Activated T-cell treated with anti-CD3 and anti-CD28 coated beads for 48 hours (primary cell): ENCODE data around the gene SORBS1.

ENCODE experiments used
- DNase-seq: peaks from one replicate; pipeline ENCODE4 v3.0.0-alpha.2; 2020; ENCODE audit warnings: low read depth

The SORBS1 gene

DNA sequence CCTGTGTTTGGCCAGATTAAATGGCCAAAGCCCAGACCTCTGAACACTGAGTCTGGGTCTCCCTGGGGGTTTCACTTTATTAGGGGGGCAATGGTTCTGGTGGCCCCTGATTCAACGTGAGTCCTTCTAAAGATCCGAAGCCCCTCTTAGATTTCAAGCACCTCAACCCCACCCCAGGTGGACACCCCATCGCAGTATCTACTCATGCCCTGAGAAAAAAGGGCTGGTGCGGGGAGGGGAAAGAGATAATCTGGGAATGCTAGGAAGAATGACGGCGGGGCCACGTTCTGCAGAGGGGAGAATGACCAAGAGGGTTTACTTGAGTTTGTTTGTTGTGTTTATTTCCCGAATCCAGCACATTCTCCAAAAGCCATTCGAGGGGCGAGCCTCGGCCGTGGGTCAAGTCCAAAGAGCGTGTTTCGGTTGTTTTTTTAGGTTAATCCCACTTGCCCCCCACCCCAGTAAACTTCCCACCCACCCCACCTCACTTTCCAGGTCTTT is 271.2 kb downstream of the SORBS1 start:
- DNase-seq: no peak

DNA sequence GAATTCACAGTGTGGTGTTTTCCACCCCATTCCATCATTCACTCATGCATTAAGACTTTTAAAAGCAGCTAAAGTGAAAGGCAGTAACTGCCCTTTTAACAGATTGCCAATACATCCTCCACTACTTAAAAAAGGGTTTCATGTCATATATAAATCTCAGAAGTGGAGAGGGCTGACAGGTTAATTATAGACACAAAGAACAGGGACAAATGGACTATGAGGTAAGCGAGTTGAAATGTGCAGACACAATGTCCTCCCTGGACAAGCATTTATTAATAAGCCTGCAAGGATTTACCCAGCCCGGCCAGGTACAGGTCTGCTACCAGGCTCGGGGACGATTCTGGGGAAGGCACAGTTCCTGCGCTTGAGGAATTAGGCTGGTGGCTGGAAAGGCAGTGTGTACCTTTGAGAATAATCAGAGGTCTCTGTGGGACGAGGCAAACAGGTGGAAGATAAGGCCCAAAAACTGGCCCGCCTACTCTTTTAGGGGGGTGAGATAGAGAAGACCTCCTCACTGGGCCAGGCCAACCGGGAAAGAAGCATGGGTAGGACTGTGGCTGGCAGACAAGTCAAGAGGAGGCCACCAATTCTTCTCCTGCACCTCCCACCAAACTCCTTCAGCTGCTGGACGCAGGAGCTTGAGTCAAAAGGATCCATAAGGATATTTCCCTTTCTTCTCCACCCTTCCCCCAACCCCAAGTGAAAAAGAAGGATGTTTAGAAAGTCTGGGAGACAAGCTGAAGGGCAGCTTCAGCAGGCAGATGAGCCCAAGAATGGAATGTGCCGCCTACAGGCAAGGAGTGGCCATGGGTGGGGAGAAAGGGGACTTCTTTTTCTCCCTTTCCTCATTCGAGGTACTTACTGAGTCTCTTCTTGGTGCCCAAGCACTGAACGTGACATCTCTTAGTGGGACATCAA is 271.9 kb downstream of the SORBS1 start:
- no peak for DNase-seq

DNA sequence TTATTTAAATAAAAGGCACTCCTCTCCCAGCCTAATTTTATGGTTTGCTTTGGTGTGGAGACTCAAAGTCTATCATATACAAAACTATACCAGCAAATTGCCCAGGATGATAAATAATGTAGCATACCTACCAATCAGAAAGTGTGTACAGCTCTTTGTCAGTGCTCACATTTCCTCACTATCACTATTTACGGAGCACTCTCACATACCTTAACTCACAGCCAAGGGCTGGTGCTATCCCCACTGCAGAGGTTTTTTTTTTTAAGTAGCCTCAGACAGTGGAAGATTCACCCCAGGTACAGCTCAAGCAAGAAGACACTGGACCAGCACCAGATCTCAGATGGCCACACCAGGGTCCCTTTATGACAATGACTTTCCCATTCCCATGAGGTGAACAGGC is 272.9 kb downstream of the SORBS1 start:
- DNase-seq: no peak

DNA sequence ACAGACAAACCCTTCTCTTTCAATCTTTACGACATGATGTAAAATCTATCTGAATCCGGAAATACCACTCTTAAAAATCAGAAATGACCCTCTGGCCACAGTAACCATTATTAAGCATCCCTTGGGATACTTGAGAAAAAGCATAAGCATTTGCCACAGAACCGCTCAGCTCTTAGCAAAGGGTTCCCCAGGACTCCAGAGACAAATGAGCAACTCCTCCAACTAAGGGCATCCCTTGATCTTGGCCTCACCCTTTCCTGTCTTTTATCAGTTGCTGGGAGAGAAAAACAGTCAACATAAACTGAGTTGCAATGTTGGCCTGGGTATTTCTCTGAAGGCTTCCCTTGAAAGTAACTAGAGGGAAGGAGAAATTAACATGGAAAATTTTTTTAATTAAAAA is 273.9 kb downstream of the SORBS1 start:
- DNase-seq: no peak

DNA sequence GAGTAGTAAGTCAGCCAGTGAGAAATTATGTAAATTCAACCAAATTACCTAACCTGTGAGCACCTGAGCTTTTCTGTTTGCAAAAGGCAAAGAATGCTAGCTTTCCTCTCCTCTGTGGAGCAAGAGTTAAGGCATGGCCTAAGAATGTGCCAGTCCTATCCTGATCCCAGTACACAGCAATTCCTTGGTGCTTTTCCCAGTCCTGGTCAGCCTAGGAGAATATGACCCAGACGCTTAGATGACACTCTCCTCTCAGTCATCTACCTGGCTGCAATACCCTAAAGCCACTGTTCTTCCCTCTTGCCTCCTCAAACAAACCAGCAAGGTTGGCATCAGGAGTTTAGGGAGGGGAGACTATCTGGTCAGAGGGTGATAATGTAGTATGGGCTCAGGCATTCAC is 274.5 kb downstream of the SORBS1 start:
- DNase-seq: no peak

DNA sequence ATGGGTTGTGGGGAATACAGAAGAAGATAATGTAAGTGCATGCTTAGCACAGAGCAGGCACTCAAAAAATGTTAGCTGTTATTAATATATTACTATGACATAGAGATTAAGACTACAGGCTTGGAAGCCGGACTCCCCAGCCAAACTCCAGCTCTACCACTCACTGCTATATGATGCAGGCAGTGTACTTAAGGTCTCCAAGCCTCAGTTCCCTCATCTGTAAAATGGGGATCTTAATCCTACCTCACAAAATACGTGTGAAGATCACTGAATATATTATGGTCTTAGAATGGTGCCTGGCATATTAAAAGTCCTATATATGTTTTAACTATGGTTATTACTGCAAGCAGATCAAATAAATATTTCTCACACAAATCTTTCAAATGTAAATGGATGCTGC is 275.6 kb downstream of the SORBS1 start:
- DNase-seq: no peak

DNA sequence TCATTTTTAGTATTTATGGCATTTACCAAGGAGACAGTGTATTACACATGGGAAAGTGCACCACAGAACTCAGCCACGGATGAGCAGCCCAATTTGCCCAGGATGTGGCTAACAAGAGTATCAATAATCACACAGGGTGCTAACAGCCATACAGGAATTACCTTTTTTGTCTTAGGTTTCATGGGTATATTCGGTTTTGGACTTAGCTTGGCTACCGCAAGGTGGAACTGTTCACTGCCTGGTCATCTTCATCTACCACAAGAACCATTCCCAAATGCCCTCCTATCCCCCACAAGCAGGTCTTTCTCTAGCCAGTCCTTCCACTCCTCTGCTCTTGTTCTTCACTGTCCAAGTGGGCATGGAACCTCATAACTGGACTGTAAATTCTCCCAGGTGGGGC is 276.4 kb downstream of the SORBS1 start:
- DNase-seq: no peak

DNA sequence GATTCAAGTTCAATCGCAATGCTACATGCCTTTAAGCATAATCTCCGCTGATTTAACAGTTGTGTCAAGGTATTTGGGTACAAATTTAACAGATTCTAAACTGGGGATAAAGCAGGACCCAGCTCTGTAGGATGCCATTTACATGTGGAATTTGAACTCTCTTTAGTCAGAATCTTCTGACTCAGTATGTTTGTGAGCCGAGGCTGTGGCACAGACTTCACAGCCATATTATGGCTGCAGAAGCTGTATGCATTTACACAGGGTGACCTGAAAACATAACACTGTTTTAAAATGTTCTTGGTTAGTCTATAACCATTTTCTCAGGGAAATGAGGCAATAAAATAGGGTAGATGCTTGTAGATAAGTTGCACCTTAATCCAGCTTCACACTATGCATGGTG is 279.1 kb downstream of the SORBS1 start:
- no peak for DNase-seq

DNA sequence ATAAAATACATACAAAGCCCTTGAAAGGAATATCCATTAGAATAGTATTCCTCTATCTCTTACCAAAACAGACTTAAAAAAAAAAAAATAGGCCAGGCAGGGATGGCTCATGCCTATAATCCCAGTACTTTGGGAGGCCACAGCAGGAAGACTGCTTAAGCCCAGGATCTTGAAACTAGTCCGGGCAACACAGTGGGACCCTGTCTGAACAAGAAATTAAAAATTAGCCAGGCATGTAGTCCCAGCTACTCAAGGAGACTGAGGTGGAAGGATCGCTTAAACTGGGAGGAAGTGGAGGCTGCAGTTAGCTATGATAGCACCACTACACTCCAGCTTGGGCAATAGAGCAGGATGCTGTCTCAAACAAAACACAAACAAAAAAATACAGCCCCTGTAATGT is 280.0 kb downstream of the SORBS1 start:
- DNase-seq: no peak

DNA sequence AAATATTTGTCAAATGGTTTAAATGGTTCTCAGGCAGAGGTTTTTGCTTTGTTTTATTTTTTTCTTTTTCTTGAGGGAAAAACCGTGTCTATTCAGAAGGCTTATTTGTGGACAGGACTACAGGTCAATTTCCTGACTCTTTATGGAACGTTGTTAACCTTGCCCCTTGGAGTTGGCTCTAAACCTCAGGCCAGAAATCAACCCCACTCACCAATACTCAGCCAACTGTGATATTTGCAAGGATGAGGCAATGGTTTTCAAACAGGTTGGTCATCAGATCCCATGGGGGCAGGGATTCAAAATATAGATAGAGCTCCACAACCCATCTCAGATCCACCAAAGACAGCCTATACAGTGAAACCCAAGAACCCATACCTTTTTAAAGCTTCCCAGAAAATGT is 280.5 kb downstream of the SORBS1 start:
- DNase-seq: no peak

DNA sequence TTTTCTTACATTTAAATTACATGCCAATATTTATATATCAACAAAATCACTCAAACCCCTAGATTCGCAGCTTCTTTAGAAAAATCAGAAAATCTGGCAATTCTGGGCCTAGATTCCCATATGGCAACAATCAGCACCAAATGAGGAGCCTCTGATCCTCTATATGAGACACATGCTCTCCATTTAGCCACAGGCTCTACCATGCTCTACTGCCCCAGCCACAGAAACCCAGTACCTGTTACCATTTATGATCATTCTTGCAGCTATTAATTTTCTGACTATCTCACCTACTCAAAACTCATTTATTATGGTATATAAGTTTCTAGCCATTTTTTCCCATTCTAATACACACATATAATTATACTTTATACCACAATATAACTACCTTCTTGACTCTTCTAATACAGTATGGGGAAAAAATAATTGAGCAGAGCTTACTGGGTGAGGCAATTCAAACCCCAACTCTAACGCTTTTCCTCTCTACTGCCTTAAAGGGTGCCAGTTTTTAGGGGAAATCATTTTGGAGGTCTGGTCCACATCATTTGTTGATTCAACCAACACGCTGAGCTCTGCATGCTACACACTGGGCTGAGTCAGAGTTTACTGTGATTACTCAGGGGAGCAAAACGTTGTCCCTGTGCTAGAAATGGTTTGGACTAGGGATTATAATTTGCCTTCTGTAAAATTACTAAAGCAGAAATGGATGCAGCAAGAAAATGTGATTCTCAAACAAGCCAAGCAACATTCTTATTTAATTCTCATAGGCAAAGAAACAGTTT is 281.9 kb downstream of the SORBS1 start:
- DNase-seq: no peak

DNA sequence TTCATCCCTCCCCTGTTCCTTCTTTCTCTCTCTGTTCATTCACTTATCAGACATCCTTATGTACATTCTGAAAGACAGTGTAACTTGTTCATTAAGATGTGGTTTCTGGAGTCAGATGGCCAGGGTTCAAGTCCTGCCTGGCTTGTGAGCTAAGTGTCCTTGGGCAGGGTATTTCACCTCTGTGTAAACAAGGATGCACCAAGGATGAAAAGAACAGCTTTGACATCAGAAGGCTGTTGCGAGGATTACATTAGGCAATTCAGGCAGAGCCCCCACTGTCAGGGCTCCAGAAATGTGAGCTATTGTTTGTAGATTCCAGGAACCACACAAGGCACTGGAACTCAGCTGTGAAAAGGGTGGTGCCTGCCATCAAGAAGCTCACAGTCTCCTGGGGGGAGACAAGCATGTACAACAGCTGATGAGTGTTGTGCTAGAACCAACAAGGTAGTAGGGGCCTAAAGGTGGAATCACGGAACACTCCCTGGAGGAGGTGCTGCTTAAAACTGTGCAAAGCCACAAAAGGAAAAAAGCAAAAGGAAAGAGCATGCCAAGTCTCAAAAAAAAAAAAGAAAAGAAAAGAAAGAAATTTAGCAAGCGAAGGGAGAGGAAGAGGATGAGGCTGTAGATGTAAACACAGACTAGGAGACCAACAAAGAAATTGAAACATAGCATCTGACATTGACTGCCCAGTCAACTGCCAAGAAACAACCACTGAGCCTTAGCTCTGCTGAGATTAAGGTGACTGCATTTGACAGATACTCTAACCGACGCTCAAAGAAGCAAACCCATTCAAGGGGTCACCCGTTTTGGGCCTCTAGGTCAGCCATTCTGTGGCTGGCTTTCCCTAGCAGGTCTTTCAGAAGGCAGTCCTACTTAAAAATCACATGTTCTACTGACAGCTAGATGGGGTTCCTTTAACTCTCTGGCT is 282.8 kb downstream of the SORBS1 start:
- no peak for DNase-seq

DNA sequence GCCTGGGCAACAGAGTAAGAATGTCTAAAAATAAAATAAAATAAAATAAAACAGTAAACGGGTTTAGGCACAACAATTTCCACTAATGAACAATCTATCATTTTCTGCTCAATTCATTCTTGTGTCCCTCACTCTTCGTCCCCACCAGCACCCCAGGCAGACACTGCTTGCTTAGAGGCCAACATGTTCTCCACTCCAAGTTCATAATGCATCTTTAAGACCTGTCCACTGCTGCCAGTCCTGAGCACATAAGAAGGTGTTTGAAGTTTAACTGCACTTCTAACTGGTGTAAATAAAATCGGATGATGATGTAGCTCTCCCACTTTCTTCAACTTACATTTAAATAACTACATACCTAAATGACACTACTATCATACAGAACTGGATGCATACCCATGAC is 283.6 kb downstream of the SORBS1 start:
- no peak for DNase-seq

DNA sequence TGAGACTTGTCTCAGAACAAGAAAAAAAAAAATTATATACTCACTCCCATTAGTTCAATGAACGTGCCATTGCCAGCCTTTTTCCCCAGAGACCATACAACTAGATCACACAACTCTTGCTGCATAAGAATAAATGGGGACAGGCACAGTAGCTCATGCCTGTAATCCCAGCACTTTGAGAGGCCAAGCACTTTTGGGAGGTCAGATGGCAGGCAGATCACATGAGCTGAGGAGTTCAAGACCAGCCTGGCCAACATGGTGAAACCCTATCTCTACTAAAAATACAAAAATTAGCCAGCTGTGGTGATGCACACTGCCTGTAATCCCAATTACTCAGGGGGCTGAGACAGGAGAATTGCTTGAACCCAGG is 284.0 kb downstream of the SORBS1 start:
- DNase-seq: no peak

DNA sequence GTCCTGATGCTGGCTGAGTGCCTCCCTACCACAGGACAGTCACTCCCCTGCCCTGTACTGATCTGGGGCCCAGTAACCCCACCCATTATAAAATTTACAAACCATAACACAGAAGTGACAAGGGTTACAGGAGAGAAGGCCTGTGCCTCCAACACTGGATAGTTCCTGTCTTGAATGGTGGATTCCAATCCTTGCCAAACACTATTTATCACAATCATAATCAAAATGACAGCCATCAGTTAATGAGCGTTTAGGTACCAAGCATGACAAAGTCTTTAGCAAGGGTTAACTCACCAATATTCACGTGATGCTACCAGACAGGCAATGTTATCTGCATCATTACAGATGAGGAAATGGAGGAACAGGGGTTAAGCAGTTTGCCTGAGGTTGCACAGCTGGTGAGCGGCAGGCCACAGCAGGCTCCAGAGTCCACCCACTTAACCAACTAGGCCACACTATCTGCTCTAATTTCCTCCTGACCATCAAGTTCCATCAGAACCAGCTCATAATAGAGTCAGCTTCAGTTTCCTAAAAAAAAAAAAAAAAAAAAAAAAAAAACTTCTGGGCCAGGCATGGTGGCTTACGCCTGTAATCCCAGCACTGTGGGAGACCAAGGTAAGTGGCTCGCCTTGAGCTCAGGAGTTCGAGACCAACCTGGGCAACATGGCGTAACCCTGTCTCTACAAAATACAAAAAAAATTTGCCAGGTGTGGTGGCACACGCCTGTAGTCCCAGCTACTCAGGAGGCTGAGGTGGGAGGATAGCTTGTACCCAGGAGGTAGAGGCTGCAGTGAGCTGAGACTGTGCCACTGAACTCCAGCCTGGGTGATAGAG is 284.6 kb downstream of the SORBS1 start:
- DNase-seq: no peak

DNA sequence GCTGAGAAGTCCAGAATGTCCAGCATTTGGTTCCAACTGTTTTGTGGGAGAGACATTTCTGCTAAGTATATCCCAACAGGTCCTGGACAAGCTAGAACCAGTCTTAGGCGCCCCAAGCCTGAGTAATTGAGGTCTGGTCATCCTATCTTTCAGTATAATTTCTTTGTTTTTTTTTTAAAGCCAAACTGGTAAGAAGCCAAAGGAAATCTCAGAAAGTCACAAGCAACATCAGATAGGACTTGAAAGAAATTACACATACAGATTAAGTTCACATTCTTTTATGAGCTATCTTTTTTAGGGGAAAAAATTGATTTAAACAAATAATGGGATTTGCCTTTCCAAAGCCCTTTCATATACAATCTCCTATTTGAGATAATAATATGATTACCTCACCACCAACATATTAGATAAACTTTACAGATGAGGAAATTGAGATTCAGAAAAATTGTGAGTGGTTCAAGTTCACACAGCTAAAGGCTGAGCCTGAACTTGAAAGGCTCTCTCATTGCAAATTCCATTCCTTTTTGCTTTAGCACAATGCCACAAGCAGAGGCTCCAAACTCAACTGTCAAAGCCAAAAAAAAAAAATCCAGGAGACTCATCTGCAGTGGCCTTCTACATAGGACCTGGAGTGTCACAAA is 285.3 kb downstream of the SORBS1 start:
- no peak for DNase-seq

DNA sequence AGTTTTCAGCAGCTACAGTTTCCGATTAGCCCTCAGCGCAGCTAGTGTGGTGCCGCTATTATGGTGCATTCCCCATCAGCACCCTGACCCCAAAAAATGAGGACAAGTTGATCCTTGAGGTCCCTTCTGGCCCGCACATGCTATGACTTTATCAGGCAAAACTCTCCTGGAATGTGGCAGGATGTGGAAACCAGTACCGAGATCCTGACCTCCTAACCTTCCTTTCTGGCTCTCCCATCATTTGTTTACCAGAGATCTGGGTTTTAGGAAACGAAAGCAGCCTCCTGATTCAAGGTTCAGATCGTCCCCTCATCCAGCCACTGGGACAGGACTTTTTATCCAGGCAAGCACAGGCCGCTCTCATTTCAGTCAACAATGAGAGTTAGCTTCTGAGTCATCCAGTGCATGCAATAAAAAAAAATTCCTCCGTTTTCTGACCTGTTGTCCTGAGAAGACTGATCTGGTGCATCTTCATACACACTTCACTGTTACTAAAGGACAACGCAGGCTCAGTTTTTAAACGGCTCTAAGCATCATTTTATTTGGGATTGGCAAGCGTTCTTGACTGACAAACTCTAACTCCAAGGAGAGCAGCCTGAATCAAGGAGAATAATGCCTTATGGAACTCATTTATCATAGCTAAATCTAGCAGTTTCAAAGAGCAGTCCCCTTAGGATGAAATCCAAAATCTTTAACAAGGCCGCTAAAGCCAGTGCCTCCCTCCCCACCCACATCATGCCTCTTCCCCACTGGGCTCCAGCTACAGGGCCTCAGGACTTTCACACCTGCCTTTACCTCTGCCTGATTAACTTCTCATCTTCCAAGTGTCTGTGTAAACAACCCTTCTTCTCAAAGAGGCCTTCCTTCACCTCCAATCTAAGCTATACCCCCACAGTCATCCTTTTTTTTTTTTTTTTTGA is 287.5 kb downstream of the SORBS1 start:
- DNase-seq: no peak

DNA sequence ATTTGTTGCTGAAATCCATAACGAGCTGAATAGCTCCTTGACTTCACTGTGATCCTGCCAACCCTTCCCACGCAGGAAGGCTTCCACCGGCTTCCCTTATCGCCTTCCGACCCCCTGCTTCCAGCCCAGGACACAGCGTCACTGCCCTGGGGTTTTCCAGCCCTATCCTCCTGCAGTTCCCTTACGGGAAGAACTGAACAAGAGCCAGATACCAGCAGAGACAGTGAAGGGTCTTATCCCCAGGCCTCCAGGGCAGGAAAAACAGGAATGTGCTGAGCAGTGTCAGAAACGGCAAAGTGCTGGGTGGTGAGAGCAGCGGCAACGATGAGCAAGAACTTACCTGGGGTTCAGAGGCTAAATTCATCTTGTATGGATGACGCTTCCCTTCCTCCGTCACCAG is 292.7 kb downstream of the SORBS1 start:
- no peak for DNase-seq

DNA sequence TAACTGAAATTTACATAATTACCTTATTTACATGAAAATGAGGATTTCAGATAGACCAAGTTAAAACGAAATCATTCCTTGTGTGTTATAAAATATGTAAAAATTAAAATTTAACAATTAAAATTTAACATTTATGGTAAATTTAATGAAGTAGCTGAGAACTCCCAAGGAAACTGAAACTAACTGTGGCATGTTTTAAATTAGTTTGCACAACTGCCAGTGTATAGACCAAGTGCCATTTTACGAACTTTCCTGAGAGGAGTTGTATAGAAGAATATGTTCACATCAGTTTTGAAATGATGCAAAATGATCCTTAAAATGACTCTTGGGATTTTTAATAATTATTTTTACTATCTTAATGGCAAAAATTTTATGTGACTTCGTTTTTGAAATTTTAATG is 293.9 kb downstream of the SORBS1 start:
- DNase-seq: no peak

DNA sequence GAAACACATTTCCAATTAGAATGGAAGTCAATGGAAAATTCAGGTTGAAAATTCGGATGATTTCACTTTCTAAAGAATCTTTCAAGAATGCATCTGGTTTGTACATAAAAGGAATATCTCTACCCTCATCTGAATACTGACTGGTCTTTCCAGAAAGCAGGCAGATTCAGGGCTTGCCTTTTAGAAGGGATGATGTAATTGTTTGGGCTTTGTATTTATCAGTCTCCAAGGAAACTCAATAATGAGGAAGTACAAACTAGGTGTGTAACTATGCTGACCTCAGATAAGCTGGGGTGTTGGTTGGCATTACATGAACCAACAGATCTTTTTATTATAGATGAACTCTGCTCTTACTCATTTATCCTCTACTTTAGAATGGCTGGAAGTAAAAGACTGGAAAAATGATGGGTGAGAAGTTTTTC is 294.5 kb downstream of the SORBS1 start:
- no peak for DNase-seq
